WTC11 (cell line): ENCODE results near the gene UGT1A7.

ENCODE experiments used
- MLX ChIP-seq: sonication (generic); formaldehyde crosslinking; IDR thresholded peaks from 2 replicates; pipeline ENCODE4 v1.8.1; 2023; ENCODE audit warnings: mild to moderate bottlenecking, missing genetic modification reagents, moderate library complexity
- NFYB ChIP-seq: sonication (generic); formaldehyde crosslinking; conservative IDR thresholded peaks from 2 replicates; pipeline ENCODE4 v1.8.0; 2022; ENCODE audit warnings: low read depth, missing genetic modification reagents
- NR3C1 ChIP-seq: sonication (generic); formaldehyde crosslinking; conservative IDR thresholded peaks from 2 replicates; pipeline ENCODE4 v1.8.1; 2023; ENCODE audit warnings: low read depth, mild to moderate bottlenecking, missing genetic modification reagents
- SP1 ChIP-seq: sonication (generic); formaldehyde crosslinking; conservative IDR thresholded peaks from 2 replicates; pipeline ENCODE4 v1.8.1; 2022; ENCODE audit warnings: missing genetic modification reagents
- TCF7 ChIP-seq: sonication (generic); formaldehyde crosslinking; IDR thresholded peaks from 2 replicates; pipeline ENCODE4 v1.8.0; 2022; ENCODE audit warnings: mild to moderate bottlenecking, low read depth, missing genetic modification reagents, moderate library complexity
- TEAD1 ChIP-seq: sonication (generic); formaldehyde crosslinking; IDR thresholded peaks from 2 replicates; pipeline ENCODE4 v1.8.0; 2022; ENCODE audit warnings: mild to moderate bottlenecking, missing genetic modification reagents
- ZNF416 ChIP-seq: fragments of 250-450 bp; sonication (Bioruptor Pico); IDR thresholded peaks from 2 replicates; pipeline ENCODE4 v1.9.0; 2021; ENCODE audit warnings: mild to moderate bottlenecking, inconsistent platforms
- TF ChIP-seq, protein P1 (sequence below): fragments of 200-600 bp; IDR thresholded peaks from 2 replicates; pipeline ENCODE4 v1.8.0; 2022; ENCODE audit warnings: antibody characterized with exemption
- TF ChIP-seq, protein P2 (sequence below): sonication (generic); formaldehyde crosslinking; IDR thresholded peaks from 2 replicates; pipeline ENCODE4 v1.8.1; 2022; ENCODE audit warnings: low read depth, mild to moderate bottlenecking, moderate library complexity, missing genetic modification reagents, borderline replicate concordance

- TF ChIP-seq NR3C1 (CRISPR knock-in tag) (no peak), TEAD1 (CRISPR knock-in tag) (no peak), NFYB (CRISPR knock-in tag) (no peak), SP1 (CRISPR knock-in tag) (no peak), MLX (no peak), ZNF416 (CRISPR knock-in tag) (no peak), TCF7 (no peak)
- TF ChIP-seq, protein P1, sequence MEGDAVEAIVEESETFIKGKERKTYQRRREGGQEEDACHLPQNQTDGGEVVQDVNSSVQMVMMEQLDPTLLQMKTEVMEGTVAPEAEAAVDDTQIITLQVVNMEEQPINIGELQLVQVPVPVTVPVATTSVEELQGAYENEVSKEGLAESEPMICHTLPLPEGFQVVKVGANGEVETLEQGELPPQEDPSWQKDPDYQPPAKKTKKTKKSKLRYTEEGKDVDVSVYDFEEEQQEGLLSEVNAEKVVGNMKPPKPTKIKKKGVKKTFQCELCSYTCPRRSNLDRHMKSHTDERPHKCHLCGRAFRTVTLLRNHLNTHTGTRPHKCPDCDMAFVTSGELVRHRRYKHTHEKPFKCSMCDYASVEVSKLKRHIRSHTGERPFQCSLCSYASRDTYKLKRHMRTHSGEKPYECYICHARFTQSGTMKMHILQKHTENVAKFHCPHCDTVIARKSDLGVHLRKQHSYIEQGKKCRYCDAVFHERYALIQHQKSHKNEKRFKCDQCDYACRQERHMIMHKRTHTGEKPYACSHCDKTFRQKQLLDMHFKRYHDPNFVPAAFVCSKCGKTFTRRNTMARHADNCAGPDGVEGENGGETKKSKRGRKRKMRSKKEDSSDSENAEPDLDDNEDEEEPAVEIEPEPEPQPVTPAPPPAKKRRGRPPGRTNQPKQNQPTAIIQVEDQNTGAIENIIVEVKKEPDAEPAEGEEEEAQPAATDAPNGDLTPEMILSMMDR: no peak
- TF ChIP-seq, protein P2, sequence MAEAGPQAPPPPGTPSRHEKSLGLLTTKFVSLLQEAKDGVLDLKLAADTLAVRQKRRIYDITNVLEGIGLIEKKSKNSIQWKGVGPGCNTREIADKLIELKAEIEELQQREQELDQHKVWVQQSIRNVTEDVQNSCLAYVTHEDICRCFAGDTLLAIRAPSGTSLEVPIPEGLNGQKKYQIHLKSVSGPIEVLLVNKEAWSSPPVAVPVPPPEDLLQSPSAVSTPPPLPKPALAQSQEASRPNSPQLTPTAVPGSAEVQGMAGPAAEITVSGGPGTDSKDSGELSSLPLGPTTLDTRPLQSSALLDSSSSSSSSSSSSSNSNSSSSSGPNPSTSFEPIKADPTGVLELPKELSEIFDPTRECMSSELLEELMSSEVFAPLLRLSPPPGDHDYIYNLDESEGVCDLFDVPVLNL (CRISPR knock-in tag): no peak
These were observed 125.6 kb downstream of the UGT1A7 start for GRCh38 chr2:233807215-233807865.
